Neural progenitor cell (in vitro differentiated cells): ENCODE data around the gene CTSC. TPM values are rescaled to one million over a fixed set of nuclear protein-coding genes. Genes with fewer than 3 reads are reported as not detected.

Experiments used
- DNase-seq: peaks from one replicate; pipeline ENCODE4 v3.0.0-alpha.2; 2016; ENCODE audit warnings: low spot score
- H2AFZ ChIP-seq: fragments of 200-600 bp; sonication (generic); replicated peaks from 2 replicates; pipeline ENCODE4 v1.6.1; 2016; ENCODE audit warnings: antibody characterized with exemption
- H3F3A ChIP-seq: fragments of 200-600 bp; sonication (generic); 2 replicates; pipeline ENCODE4 v1.6.1; 2016; ENCODE audit warnings: antibody characterized with exemption, low read depth
- H3K27ac ChIP-seq: fragments of 200-600 bp; sonication (generic); 2 replicates; pipeline ENCODE4 v1.5.1; 2016; ENCODE audit warnings: mild to moderate bottlenecking
- H3K27me3 ChIP-seq: fragments of 200-600 bp; sonication (generic); 2 replicates; pipeline ENCODE4 v1.6.1; 2016; ENCODE audit warnings: mild to moderate bottlenecking, moderate library complexity
- H3K36me3 ChIP-seq: fragments of 200-600 bp; sonication (generic); 2 replicates; pipeline ENCODE4 v1.5.1; 2016
- H3K4me1 ChIP-seq: fragments of 200-600 bp; sonication (generic); 2 replicates; pipeline ENCODE4 v1.6.1; 2016; ENCODE audit warnings: mixed run types
- H3K4me2 ChIP-seq: fragments of 200-600 bp; sonication (generic); 2 replicates; pipeline ENCODE4 v1.6.1; 2016
- H3K4me3 ChIP-seq: fragments of 200-600 bp; sonication (generic); 2 replicates; pipeline ENCODE4 v1.5.1; 2016
- H3K79me2 ChIP-seq: fragments of 200-600 bp; sonication (generic); 2 replicates; pipeline ENCODE4 v1.6.1; 2016; ENCODE audit warnings: low read depth
- H3K9ac ChIP-seq: fragments of 200-600 bp; sonication (generic); 2 replicates; pipeline ENCODE4 v1.6.1; 2016
- H3K9me3 ChIP-seq: fragments of 200-600 bp; sonication (generic); 2 replicates; pipeline ENCODE4 v1.5.1; 2016; ENCODE audit warnings: low read depth
- H4K20me1 ChIP-seq: fragments of 200-600 bp; sonication (generic); 2 replicates; pipeline ENCODE4 v1.6.1; 2016; ENCODE audit warnings: low read depth
- H3K27ac Mint-ChIP-seq: 3 replicates; pipeline ENCODE4 v1.8.0; 2021; ENCODE audit warnings: mixed read lengths
- H3K27me3 Mint-ChIP-seq: 2 replicates; pipeline ENCODE4 v1.8.0; 2022; ENCODE audit warnings: low read depth, mild to moderate bottlenecking, inconsistent platforms, moderate library complexity, mixed read lengths; ENCODE audit not compliant: insufficient read depth
- H3K36me3 Mint-ChIP-seq: 3 replicates; pipeline ENCODE4 v1.8.0; 2021; ENCODE audit warnings: mixed read lengths
- H3K4me1 Mint-ChIP-seq: 3 replicates; pipeline ENCODE4 v1.8.0; 2021; ENCODE audit warnings: mixed read lengths
- H3K4me3 Mint-ChIP-seq: 3 replicates; pipeline ENCODE4 v1.8.0; 2021; ENCODE audit warnings: mild to moderate bottlenecking, moderate library complexity, mixed read lengths
- H3K9me3 Mint-ChIP-seq: 3 replicates; pipeline ENCODE4 v1.8.0; 2020; ENCODE audit warnings: mixed read lengths
- CTCF ChIP-seq: fragments of 200-600 bp; sonication (generic); IDR thresholded peaks from 2 replicates; pipeline ENCODE4 v1.5.1; 2017; ENCODE audit warnings: antibody characterized with exemption, mild to moderate bottlenecking
- EZH2 ChIP-seq: fragments of 200-600 bp; sonication (generic); IDR thresholded peaks from 2 replicates; pipeline ENCODE4 v1.6.1; 2017; ENCODE audit warnings: antibody characterized with exemption, mild to moderate bottlenecking, moderate library complexity
- EZH2phosphoT487 ChIP-seq: fragments of 200-600 bp; sonication (generic); IDR thresholded peaks from 2 replicates; pipeline ENCODE4 v1.6.1; 2017; ENCODE audit warnings: antibody characterized with exemption
- total RNA-seq: library from RNA; depleted of rRNA; stranded (reverse); fragments of >200 nt; gene quantifications from 2 replicates; pipeline ENCODE4 v1.2.3, GENCODE V29; 2015; ENCODE audit warnings: low replicate concordance

Gene CTSC
- total RNA-seq, 1 donor from 2014 or later: 96.4 TPM

- H3K36me3 Mint-ChIP-seq: peaks cover 5% of the 10 kb centered on the region
- no peak for TF ChIP-seq EZH2
- no peak for TF ChIP-seq EZH2phosphoT487
- no peak for TF ChIP-seq CTCF
Observed at GRCh38 chr11:88259431-88259830, 78.1 kb downstream of the CTSC start.

GRCh38 chr11:88252208-88252607, 85.3 kb downstream of the CTSC start:
- no peak overlapping the region for H3K4me2 ChIP-seq
- no peak for DNase-seq
- Mint-ChIP-seq H3K4me1 (peaks cover 2% of the 10 kb centered on the region), H3K27ac (no peak overlapping the region), H3K9me3 (peaks cover 10% of the 10 kb centered on the region), H3K36me3 (no peaks in the 10 kb centered on the region), H3K4me3 (no peak overlapping the region), H3K27me3 (no peaks in the 10 kb centered on the region)
- H3K27me3 ChIP-seq: no peaks in the 10 kb centered on the region
- TF ChIP-seq EZH2phosphoT487: no peak
- TF ChIP-seq EZH2: no peak
- no peak for TF ChIP-seq CTCF
- H2AFZ ChIP-seq: no peak overlapping the region
- H3K36me3 ChIP-seq: no peaks in the 10 kb centered on the region
- H3K9ac ChIP-seq: no peak overlapping the region
- H4K20me1 ChIP-seq: no peaks in the 10 kb centered on the region
- no peaks in the 10 kb centered on the region for H3K4me1 ChIP-seq
- no peaks in the 10 kb centered on the region for H3K79me2 ChIP-seq
- no peaks in the 10 kb centered on the region for H3F3A ChIP-seq
- H3K9me3 ChIP-seq: no peaks in the 10 kb centered on the region
- no peak overlapping the region for H3K27ac ChIP-seq
- H3K4me3 ChIP-seq: no peak overlapping the region

More at GRCh38 chr11:88259431-88259830, 78.1 kb downstream of the CTSC start:
- no peaks in the 10 kb centered on the region for H3K36me3 ChIP-seq
- H3F3A ChIP-seq: no peaks in the 10 kb centered on the region
- H2AFZ ChIP-seq: no peak overlapping the region
- H3K79me2 ChIP-seq: no peaks in the 10 kb centered on the region
- H3K27me3 ChIP-seq: no peaks in the 10 kb centered on the region
- no peak overlapping the region for H3K27ac ChIP-seq
- H3K9ac ChIP-seq: no peak overlapping the region
- Mint-ChIP-seq H3K4me3 (no peak overlapping the region), H3K4me1 (no peaks in the 10 kb centered on the region), H3K27ac (no peak overlapping the region), H3K27me3 (no peaks in the 10 kb centered on the region), H3K9me3 (peaks cover 34% of the 10 kb centered on the region)
- peaks cover 9% of the 10 kb centered on the region for H3K9me3 ChIP-seq
- H3K4me1 ChIP-seq: no peaks in the 10 kb centered on the region
- DNase-seq: no peak
- H4K20me1 ChIP-seq: no peaks in the 10 kb centered on the region
- H3K4me2 ChIP-seq: no peak overlapping the region
- no peak overlapping the region for H3K4me3 ChIP-seq

- Histone ChIP-seq H3K9me3 (no peaks in the 10 kb centered on the region), H3K36me3 (no peaks in the 10 kb centered on the region), H3K27ac (no peak overlapping the region), H3F3A (no peaks in the 10 kb centered on the region), H3K79me2 (no peaks in the 10 kb centered on the region), H3K4me1 (no peaks in the 10 kb centered on the region), H2AFZ (no peak overlapping the region), H3K27me3 (no peaks in the 10 kb centered on the region), H3K4me2 (no peak overlapping the region), H4K20me1 (no peaks in the 10 kb centered on the region), H3K9ac (no peak overlapping the region), H3K4me3 (no peak overlapping the region)
- H3K9me3 Mint-ChIP-seq: peaks cover 5% of the 10 kb centered on the region
- no peaks in the 10 kb centered on the region for H3K36me3 Mint-ChIP-seq
- peaks cover 2% of the 10 kb centered on the region for H3K4me1 Mint-ChIP-seq
- H3K27ac Mint-ChIP-seq: no peak overlapping the region
- peak; percentile 2 for DNase-seq
- TF ChIP-seq EZH2phosphoT487 (no peak), EZH2 (no peak), CTCF (no peak)
- no peak overlapping the region for H3K4me3 Mint-ChIP-seq
- no peaks in the 10 kb centered on the region for H3K27me3 Mint-ChIP-seq
Observed at GRCh38 chr11:88250566-88251242, 86.8 kb downstream of the CTSC start.
